Measurements from ENCODE around the gene POC1A. TPM values are rescaled to one million over a fixed set of nuclear protein-coding genes. Genes with fewer than 3 reads are reported as not detected.

Gene POC1A
- total and polyA plus RNA-seq, 2 of the 8 experiments (the other 6 are each of a cell fraction or from before 2014, with no cell fraction given) = 35.7 to 39.2 TPM

GRCh38 chr3:52183786-52184445 lies 29.7 kb upstream of the POC1A start (continued):
- TF ChIP-seq TBP (IDR thresholded peaks at IDR 0.05; ENCODE audit: low read depth, low read length) (no peak), RBBP5 (IDR thresholded peaks at IDR 0.05; ENCODE audit: borderline replicate concordance, low read depth, low read length) (no peak), HDAC6 (IDR thresholded peaks at IDR 0.05; ENCODE audit: low read depth, low read length) (no peak), POLR2AphosphoS5 (IDR thresholded peaks at IDR 0.05; ENCODE audit: low read depth, low read length) (no peak), ZNF274 (IDR thresholded peaks at IDR 0.05; ENCODE audit: borderline replicate concordance, extremely low read depth, low read length) (no peak)

Data from H1 (cell line).